Smooth muscle cell (in vitro differentiated cells): ENCODE results near the gene NOTCH1. TPM values are rescaled to one million over a fixed set of nuclear protein-coding genes. Genes with fewer than 3 reads are reported as not detected.

Experiments
- DNase-seq: peaks from one replicate; lab custom pipeline; 2025; ENCODE audit not compliant: unreplicated experiment; lab: John Stamatoyannopoulos, UW
- H2AFZ ChIP-seq: fragments of 200-600 bp; sonication (generic); 2 replicates; pipeline ENCODE4 v1.6.0; 2016; ENCODE audit warnings: antibody characterized with exemption, low read depth, mild to moderate bottlenecking
- H3F3A ChIP-seq: fragments of 200-600 bp; sonication (generic); 2 replicates; pipeline ENCODE4 v1.6.0; 2017; ENCODE audit warnings: antibody characterized with exemption, low read depth
- H3K27ac ChIP-seq: fragments of 200-600 bp; sonication (generic); 2 replicates; pipeline ENCODE4 v1.5.1; 2016; ENCODE audit warnings: low read depth, mild to moderate bottlenecking
- H3K27me3 ChIP-seq: fragments of 200-600 bp; sonication (generic); 2 replicates; pipeline ENCODE4 v1.6.1; 2016; ENCODE audit warnings: low read depth, mild to moderate bottlenecking
- H3K36me3 ChIP-seq: fragments of 200-600 bp; sonication (generic); 2 replicates; pipeline ENCODE4 v1.5.1; 2016; ENCODE audit warnings: low read depth
- H3K4me1 ChIP-seq: fragments of 200-600 bp; sonication (generic); 2 replicates; pipeline ENCODE4 v1.5.1; 2016; ENCODE audit warnings: low read depth
- H3K4me2 ChIP-seq: fragments of 200-600 bp; sonication (generic); 2 replicates; pipeline ENCODE4 v1.6.0; 2016; ENCODE audit warnings: mild to moderate bottlenecking
- H3K4me3 ChIP-seq: fragments of 200-600 bp; sonication (generic); 2 replicates; pipeline ENCODE4 v1.5.1; 2016; ENCODE audit warnings: mild to moderate bottlenecking
- H3K79me2 ChIP-seq: fragments of 200-600 bp; sonication (generic); 2 replicates; pipeline ENCODE4 v1.6.0; 2016; ENCODE audit warnings: low read depth, mild to moderate bottlenecking
- H3K9ac ChIP-seq: fragments of 200-600 bp; sonication (generic); 2 replicates; pipeline ENCODE4 v1.6.0; 2016; ENCODE audit warnings: low read depth
- H3K9me3 ChIP-seq: fragments of 200-600 bp; sonication (generic); replicated peaks from 2 replicates; pipeline ENCODE4 v1.5.1; 2016; ENCODE audit warnings: low read depth
- H4K20me1 ChIP-seq: fragments of 200-600 bp; sonication (generic); 2 replicates; pipeline ENCODE4 v1.6.0; 2016; ENCODE audit warnings: low read depth
- WGBS: methylation state at CpG from one replicate; pipeline ENCODE4 v1.1.7; 2016; ENCODE audit warnings: low lambda C conversion rate; 5-methylcytosine and 5-hydroxymethylcytosine counted together
- polyA plus RNA-seq: library from polyadenylated mRNA; unstranded; fragments of >200 nt; fragmentation: Nextera tagmentation; extraction: Ambion mirVana; gene quantifications from 2 replicates; pipeline ENCODE4 v1.2.1, GENCODE V29; 2016
- total RNA-seq: library from RNA; depleted of rRNA; stranded (reverse); fragments of >200 nt; gene quantifications from 2 replicates; pipeline ENCODE4 v1.2.3, GENCODE V29; 2014
- TF ChIP-seq, protein P1 (sequence below): fragments of 200-600 bp; sonication (generic); IDR thresholded peaks from 2 replicates; pipeline ENCODE4 v1.5.1; 2017; ENCODE audit warnings: borderline replicate concordance, mild to moderate bottlenecking, antibody characterized with exemption; ENCODE audit not compliant: insufficient read depth, poor library complexity, severe bottlenecking

NOTCH1 gene
- total and polyA plus RNA-seq, 2 experiments from 2014 or later: 7.2 to 13.2 TPM

DNA sequence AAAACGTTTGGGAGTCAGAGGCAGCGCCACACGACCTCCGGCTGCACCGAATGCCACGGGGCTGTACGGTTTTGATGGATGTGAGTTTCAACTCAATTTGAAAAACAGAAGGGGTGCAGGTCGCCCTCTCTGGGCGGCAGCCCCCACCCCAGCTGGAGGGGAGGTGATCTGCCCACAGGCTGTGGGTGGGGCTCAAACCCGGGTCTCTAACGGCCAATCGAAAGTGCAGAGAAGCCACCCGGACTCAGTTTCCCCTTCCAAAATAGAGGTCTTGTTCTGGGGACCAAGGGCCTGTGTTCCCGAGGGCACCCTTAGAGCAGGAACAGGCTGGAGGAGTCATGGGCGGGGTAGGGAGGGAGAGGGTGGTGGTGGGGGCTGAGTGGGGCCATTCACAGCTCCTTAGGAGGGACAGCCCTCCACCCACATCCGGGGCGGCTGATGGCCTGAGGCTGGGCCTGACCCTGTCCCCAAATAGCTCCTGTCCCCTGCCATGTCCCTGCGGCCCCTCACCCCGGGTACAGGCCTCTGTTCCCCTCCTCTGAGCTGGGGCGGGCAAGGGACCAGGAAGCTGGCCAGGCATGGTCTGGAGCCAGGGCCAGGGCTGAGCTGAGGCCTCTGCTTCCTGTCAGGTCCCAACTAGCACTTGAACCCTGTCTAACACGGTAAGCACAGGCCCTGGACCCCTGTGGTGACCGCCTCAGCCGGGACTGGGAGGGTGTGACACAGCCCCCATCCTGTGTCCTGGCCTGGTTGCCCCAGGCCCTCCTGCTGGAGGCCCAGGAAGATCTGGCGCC is 22.6 kb upstream of the NOTCH1 start:
- Histone ChIP-seq H3K4me3 (no peak overlapping the region), H3F3A (no peaks in the 10 kb centered on the region), H3K9me3 (no peaks in the 10 kb centered on the region), H2AFZ (no peak overlapping the region), H4K20me1 (no peaks in the 10 kb centered on the region), H3K4me1 (peaks cover 49% of the 10 kb centered on the region), H3K9ac (no peak overlapping the region), H3K27me3 (no peaks in the 10 kb centered on the region), H3K79me2 (no peaks in the 10 kb centered on the region), H3K27ac (no peak overlapping the region), H3K36me3 (no peaks in the 10 kb centered on the region), H3K4me2 (peak overlapping the region; percentile 17)
- TF ChIP-seq, protein P1, sequence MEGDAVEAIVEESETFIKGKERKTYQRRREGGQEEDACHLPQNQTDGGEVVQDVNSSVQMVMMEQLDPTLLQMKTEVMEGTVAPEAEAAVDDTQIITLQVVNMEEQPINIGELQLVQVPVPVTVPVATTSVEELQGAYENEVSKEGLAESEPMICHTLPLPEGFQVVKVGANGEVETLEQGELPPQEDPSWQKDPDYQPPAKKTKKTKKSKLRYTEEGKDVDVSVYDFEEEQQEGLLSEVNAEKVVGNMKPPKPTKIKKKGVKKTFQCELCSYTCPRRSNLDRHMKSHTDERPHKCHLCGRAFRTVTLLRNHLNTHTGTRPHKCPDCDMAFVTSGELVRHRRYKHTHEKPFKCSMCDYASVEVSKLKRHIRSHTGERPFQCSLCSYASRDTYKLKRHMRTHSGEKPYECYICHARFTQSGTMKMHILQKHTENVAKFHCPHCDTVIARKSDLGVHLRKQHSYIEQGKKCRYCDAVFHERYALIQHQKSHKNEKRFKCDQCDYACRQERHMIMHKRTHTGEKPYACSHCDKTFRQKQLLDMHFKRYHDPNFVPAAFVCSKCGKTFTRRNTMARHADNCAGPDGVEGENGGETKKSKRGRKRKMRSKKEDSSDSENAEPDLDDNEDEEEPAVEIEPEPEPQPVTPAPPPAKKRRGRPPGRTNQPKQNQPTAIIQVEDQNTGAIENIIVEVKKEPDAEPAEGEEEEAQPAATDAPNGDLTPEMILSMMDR: no peak
- 74% methylated on average over 24 of the region's 24 CpGs for WGBS
- no peak for DNase-seq

DNA sequence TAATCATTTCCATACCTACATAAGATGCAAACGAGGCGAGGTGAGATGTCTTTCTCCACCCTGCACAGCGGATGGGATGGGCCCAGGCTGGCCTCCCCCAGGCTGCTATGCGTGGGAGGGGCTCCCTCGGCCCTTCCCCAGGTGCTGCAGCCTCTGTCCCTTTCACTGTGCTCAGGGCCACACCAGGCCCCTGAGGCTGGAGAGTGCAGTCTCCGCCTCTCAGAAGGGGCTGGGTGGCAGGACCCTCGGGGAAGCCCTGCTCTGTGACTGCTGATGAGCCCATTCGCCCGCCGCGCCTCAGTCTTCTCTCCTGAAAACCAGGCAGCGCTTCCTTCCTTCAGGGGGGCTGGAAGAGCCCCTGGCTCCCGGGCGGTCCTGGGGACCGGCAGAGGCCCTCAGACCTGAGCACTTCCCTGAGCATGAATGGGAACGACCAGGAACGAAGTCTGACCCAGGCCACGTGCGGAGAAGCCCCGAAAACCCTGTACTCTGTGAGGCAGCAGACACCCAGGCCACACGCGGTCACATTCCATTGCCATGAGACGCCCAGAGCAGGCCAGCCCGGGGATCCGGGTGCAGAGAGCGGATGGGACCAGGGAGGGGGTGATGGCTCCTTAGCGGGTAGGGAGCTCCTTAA is 21.9 kb upstream of the NOTCH1 start:
- no peak overlapping the region for H3K9ac ChIP-seq

DNA sequence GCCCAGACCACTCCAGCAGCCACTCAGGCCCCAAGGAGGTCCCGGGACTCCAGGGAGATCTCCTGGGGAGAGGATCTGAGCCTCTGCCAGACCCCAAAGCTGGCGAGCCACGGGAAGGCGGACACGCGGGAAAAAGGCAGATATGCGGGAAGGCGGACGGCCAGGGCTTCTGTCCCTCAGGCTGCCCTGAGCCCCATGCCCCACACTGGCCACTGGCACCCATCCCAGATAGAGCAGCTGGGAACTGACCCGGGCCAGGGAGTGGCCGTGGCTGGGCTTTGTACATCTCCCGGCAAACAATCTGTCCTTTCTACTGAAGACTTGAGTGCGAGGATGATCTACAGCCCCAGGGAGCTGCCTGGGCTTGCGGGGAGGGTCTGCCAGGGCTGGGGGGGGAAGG is 21.1 kb upstream of the NOTCH1 start:
- no peaks in the 10 kb centered on the region for H3K27me3 ChIP-seq
- no peaks in the 10 kb centered on the region for H3K79me2 ChIP-seq
- H3K4me2 ChIP-seq: no peak overlapping the region
- 77% methylated on average over 14 of the region's 14 CpGs for WGBS
- no peak overlapping the region for H3K4me3 ChIP-seq
- no peaks in the 10 kb centered on the region for H3K36me3 ChIP-seq
- TF ChIP-seq, protein P1: no peak
- no peaks in the 10 kb centered on the region for H4K20me1 ChIP-seq
- no peak overlapping the region for H2AFZ ChIP-seq
- H3K4me1 ChIP-seq: peaks cover 37% of the 10 kb centered on the region
- no peak overlapping the region for H3K27ac ChIP-seq
- no peak overlapping the region for H3K9ac ChIP-seq
- no peaks in the 10 kb centered on the region for H3K9me3 ChIP-seq
- H3F3A ChIP-seq: no peaks in the 10 kb centered on the region
- DNase-seq: no peak

More for the DNA sequence above, 21.9 kb upstream of the NOTCH1 start:
- H3F3A ChIP-seq: no peaks in the 10 kb centered on the region
- H3K79me2 ChIP-seq: no peaks in the 10 kb centered on the region
- no peak overlapping the region for H3K4me3 ChIP-seq
- H4K20me1 ChIP-seq: no peaks in the 10 kb centered on the region
- TF ChIP-seq, protein P1: no peak
- peak overlapping the region; percentile 37 for H3K4me2 ChIP-seq
- WGBS: 26% methylated on average over 27 of the region's 27 CpGs
- peaks cover 45% of the 10 kb centered on the region for H3K4me1 ChIP-seq
- DNase-seq: peak; percentile 45
- H3K9me3 ChIP-seq: no peaks in the 10 kb centered on the region
- no peak overlapping the region for H2AFZ ChIP-seq
- no peaks in the 10 kb centered on the region for H3K36me3 ChIP-seq
- H3K27me3 ChIP-seq: no peaks in the 10 kb centered on the region
- H3K27ac ChIP-seq: no peak overlapping the region
